Suprapubic skin (tissue), 4 donors: ENCODE results near the gene CNPPD1.

Experiments used
- CTCF ChIP-seq, 2 donors: fragments of 200-600 bp in 1 of 2; fragments of 450-650 bp in 1 of 2; sonication (generic) in 1 of 2; IDR thresholded peaks; one replicate each; pipeline ENCODE4 v1.5.1; 2016 to 2019; ENCODE audit warnings: antibody characterized with exemption in 2 of 2, mild to moderate bottlenecking in 1 of 2, moderate library complexity in 1 of 2
- EP300 ChIP-seq: sonication (generic); formaldehyde crosslinking; IDR thresholded peaks from one replicate; pipeline ENCODE4 v1.6.1; 2017; ENCODE audit warnings: antibody characterized with exemption
- POLR2A ChIP-seq, 2 donors: fragments of 450-650 bp; IDR thresholded peaks; one replicate each; pipeline ENCODE4 v1.6.1; 2017; ENCODE audit warnings: antibody characterized with exemption in 2 of 2, mild to moderate bottlenecking in 2 of 2, moderate library complexity in 2 of 2
- POLR2AphosphoS5 ChIP-seq, 3 donors: sonication (generic); formaldehyde crosslinking; IDR thresholded peaks; one replicate each; pipeline ENCODE4 v1.6.1; 2017; ENCODE audit warnings: antibody characterized with exemption in 3 of 3

DNA sequence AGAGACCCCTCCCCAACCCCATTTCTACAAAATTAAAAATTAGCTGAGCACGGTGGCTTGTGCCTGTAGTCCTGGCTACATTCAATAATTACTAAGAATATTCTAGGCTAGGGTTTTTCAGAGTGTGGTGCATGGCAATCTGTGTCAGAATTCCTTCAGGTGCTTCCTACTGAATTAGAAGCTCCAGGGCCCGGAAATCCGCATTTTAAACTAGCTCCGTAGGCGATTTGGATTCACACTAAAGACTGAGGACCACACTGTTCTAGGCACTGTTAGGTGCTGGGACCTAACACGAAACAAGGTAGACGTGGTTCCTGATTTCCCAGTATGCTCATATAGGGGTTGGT lies 29.2 kb upstream of the CNPPD1 start:
- TF ChIP-seq POLR2A (IDR thresholded peaks at IDR 0.05) (no peak), CTCF (IDR thresholded peaks at IDR 0.05) (no peak), POLR2AphosphoS5 (IDR thresholded peaks at IDR 0.05) (no peak), EP300 (no peak)
